GM23248 (cell line): ENCODE results near the gene UBL3. TPM values are rescaled to one million over a fixed set of nuclear protein-coding genes. Genes with fewer than 3 reads are reported as not detected.

Experiments
- DNase-seq: peaks from one replicate; pipeline ENCODE4 v3.0.0-alpha.2; 2015
- H2AFZ ChIP-seq: fragments of 200-600 bp; sonication (generic); 2 replicates; pipeline ENCODE4 v1.6.1; 2016; ENCODE audit warnings: antibody characterized with exemption
- H3F3A ChIP-seq: fragments of 200-600 bp; sonication (generic); 2 replicates; pipeline ENCODE4 v1.6.1; 2016; ENCODE audit warnings: mild to moderate bottlenecking, antibody characterized with exemption, mixed run types; ENCODE audit not compliant: insufficient read depth
- H3K27ac ChIP-seq: fragments of 200-600 bp; sonication (generic); 2 replicates; pipeline ENCODE4 v1.5.1; 2016; ENCODE audit warnings: mild to moderate bottlenecking
- H3K27me3 ChIP-seq: fragments of 200-600 bp; sonication (generic); replicated peaks from 2 replicates; pipeline ENCODE4 v1.6.1; 2016; ENCODE audit warnings: mild to moderate bottlenecking; ENCODE audit not compliant: insufficient read depth
- H3K36me3 ChIP-seq: fragments of 200-600 bp; sonication (generic); 2 replicates; pipeline ENCODE4 v1.6.1; 2016; ENCODE audit warnings: low read depth, mild to moderate bottlenecking
- H3K4me1 ChIP-seq: fragments of 200-600 bp; sonication (generic); 2 replicates; pipeline ENCODE4 v1.6.1; 2016; ENCODE audit warnings: mild to moderate bottlenecking; ENCODE audit not compliant: insufficient read depth
- H3K4me2 ChIP-seq: fragments of 200-600 bp; sonication (generic); one replicate; pipeline ENCODE4 v1.6.1; 2016; ENCODE audit warnings: mild to moderate bottlenecking; ENCODE audit not compliant: unreplicated experiment
- H3K4me3 ChIP-seq: fragments of 200-600 bp; sonication (generic); 2 replicates; pipeline ENCODE4 v1.5.1; 2016; ENCODE audit warnings: mild to moderate bottlenecking
- H3K79me2 ChIP-seq: fragments of 200-600 bp; sonication (generic); 2 replicates; pipeline ENCODE4 v1.6.1; 2016; ENCODE audit warnings: mild to moderate bottlenecking; ENCODE audit not compliant: insufficient read depth
- H3K9ac ChIP-seq: fragments of 200-600 bp; sonication (generic); 2 replicates; pipeline ENCODE4 v1.6.1; 2016; ENCODE audit warnings: mild to moderate bottlenecking
- H3K9me2 ChIP-seq: fragments of 200-600 bp; sonication (generic); 2 replicates; pipeline ENCODE4 v1.6.1; 2016; ENCODE audit warnings: mixed run types, mild to moderate bottlenecking, moderate library complexity; ENCODE audit not compliant: insufficient read depth
- H3K9me3 ChIP-seq: fragments of 200-600 bp; sonication (generic); one replicate; pipeline ENCODE4 v1.6.1; 2017; ENCODE audit warnings: low read depth
- H4K20me1 ChIP-seq: fragments of 200-600 bp; sonication (generic); 2 replicates; pipeline ENCODE4 v1.6.0; 2016; ENCODE audit not compliant: insufficient read depth
- EZH2 ChIP-seq: fragments of 200-600 bp; sonication (generic); IDR thresholded peaks from 2 replicates; pipeline ENCODE4 v1.6.1; 2018; ENCODE audit warnings: antibody characterized with exemption, mild to moderate bottlenecking; ENCODE audit not compliant: insufficient read depth, poor library complexity, severe bottlenecking
- EZH2phosphoT487 ChIP-seq: fragments of 200-600 bp; sonication (generic); IDR thresholded peaks from 2 replicates; pipeline ENCODE4 v1.6.1; 2018; ENCODE audit warnings: antibody characterized with exemption, moderate library complexity, mild to moderate bottlenecking, low read depth; ENCODE audit not compliant: insufficient read depth
- WGBS, 2 experiments: methylation state at CpG; one replicate each; pipeline ENCODE4 v1.1.6; 2015 to 2017; ENCODE audit warnings: low lambda C conversion rate in 2 of 2, low coverage in 1 of 2; ENCODE audit errors: missing lambda C conversion rate in 2 of 2; 5-methylcytosine and 5-hydroxymethylcytosine counted together
- in situ Hi-C: fragments of 300-500 bp; cut with MboI; formaldehyde crosslinking; loops from 2 replicates; pipeline ENCODE4 v1.15.0; 2020
- polyA plus RNA-seq: library from polyadenylated mRNA; unstranded; fragments of >200 nt; fragmentation: Nextera tagmentation; extraction: Ambion mirVana; gene quantifications from 2 replicates; pipeline ENCODE4 v1.2.1, GENCODE V29; 2016
- total RNA-seq: library from RNA; depleted of rRNA; stranded (reverse); fragments of >200 nt; shearing (Covaris generic); gene quantifications from 2 replicates; pipeline ENCODE4 v1.2.3, GENCODE V29; 2014

The UBL3 gene
- total and polyA plus RNA-seq, 2 experiments from 2014 or later: 85.8 to 99.3 TPM

DNA sequence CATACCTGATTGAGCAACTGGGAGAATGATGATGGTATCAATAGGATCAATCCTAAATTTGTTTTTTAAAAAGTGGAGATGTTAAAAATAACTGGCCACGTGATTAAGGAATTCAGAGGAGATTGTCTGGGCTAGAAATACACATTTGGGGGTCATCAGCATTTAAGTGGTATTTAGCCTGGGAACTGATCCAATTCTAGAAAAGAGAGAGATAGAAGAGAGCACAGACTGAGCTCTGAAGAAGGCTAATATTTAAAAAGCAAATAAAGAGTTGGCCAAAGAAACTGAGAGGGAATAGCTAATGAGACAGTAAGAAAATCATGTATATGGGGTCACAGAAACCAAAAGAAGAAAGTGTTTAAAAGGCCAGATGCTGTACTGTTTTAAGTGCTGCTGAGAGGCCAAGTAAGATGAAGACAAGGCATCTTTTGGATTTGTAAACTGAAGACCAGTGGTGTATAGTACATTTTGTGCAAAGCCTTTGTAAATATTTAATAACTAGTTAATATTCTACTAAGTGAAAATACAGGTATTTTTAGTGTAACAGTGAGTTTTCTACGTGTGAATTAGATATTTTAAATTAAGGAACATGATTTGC lies 40.2 kb downstream of the UBL3 start:
- Histone ChIP-seq H2AFZ (no peak overlapping the region), H3K27me3 (no peaks in the 10 kb centered on the region), H3F3A (peaks cover 32% of the 10 kb centered on the region), H3K27ac (no peak overlapping the region), H3K9ac (no peak overlapping the region), H3K79me2 (peaks cover 100% of the 10 kb centered on the region), H3K9me3 (no peaks in the 10 kb centered on the region), H3K36me3 (no peaks in the 10 kb centered on the region), H3K4me1 (peaks cover 51% of the 10 kb centered on the region), H3K4me2 (no peak overlapping the region), H3K9me2 (no peaks in the 10 kb centered on the region), H4K20me1 (peaks cover 60% of the 10 kb centered on the region; the same call in 1 of the 2 replicates), H3K4me3 (no peak overlapping the region)
- TF ChIP-seq EZH2 (no peak), EZH2phosphoT487 (no peak)
- in situ Hi-C loops: no loop called here
- WGBS, 2 experiments: 94 to 98% methylated on average over 2 of the region's 2 CpGs
- DNase-seq: no peak

- no peaks in the 10 kb centered on the region for H3K9me3 ChIP-seq
- no peak overlapping the region for H3K4me2 ChIP-seq
- H3K27me3 ChIP-seq: no peaks in the 10 kb centered on the region
- in situ Hi-C loops: no loop called here
- no peak overlapping the region for H3K9ac ChIP-seq
- DNase-seq: no peak
- no peak overlapping the region for H3K27ac ChIP-seq
- H3K9me2 ChIP-seq: no peaks in the 10 kb centered on the region
- H3K79me2 ChIP-seq: peaks cover 100% of the 10 kb centered on the region
- no peaks in the 10 kb centered on the region for H3K36me3 ChIP-seq
- H2AFZ ChIP-seq: no peak overlapping the region
- H3K4me3 ChIP-seq: no peak overlapping the region
- H4K20me1 ChIP-seq: peaks cover 63% of the 10 kb centered on the region; the same call in 1 of the 2 replicates
- no peak for TF ChIP-seq EZH2
- no peak for TF ChIP-seq EZH2phosphoT487
- H3F3A ChIP-seq: peaks cover 33% of the 10 kb centered on the region
- peaks cover 33% of the 10 kb centered on the region for H3K4me1 ChIP-seq
Measured at GRCh38 chr13:29808264-29808663, 42.2 kb downstream of the UBL3 start.

DNA sequence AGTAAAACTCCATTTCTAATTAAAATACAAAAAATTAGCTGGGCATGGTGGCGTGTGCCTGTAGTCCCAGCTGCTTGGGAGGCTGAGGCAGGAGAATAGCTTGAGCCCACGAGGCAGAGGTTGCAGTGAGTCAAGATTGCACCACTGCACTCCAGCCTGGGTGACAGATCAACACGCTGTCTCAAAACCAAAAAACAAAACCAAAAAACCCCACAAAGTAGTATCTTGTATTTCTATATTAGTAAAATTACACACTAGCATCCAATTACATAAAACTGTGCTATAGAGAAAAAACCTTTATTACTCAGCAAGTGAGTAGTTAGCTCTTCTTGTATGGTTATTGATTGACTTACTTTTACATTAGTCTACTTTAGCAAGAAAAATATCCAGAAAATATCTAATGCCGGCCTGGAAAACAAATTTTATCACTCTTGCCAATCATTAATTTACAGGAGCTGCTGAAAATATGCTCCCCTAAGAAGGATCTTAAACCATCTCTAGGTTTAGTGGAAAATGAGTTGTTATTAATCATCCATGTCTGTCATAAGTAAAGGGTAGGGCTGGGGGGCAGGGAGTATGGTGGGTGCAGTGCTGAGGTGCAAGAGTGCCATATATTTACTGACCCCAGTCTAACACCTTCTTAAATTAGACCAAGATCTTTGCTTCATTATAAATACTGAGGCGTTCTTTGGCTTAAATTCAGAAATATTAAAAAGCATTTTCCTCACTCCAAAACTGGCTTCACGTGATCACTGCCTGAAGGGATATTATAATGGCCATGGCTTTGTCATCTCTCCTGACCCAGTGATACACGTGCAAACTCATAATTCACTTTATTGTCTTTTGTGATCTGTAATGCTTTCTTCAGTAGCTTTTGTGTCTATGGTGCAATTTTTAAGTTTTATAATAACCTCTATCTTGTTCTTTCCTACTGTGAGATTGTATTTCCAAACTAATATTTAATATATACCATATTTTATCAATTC lies 44.1 kb downstream of the UBL3 start:
- no peak overlapping the region for H3K4me2 ChIP-seq
- no peak overlapping the region for H3K9ac ChIP-seq
- H3K9me3 ChIP-seq: no peaks in the 10 kb centered on the region
- no peaks in the 10 kb centered on the region for H3K9me2 ChIP-seq
- H3K27me3 ChIP-seq: no peaks in the 10 kb centered on the region
- H3K4me3 ChIP-seq: no peak overlapping the region
- H3K4me1 ChIP-seq: peaks cover 46% of the 10 kb centered on the region
- H3F3A ChIP-seq: peaks cover 31% of the 10 kb centered on the region
- H3K27ac ChIP-seq: no peak overlapping the region
- H4K20me1 ChIP-seq: peaks cover 69% of the 10 kb centered on the region; the same call in 1 of the 2 replicates
- no peak for DNase-seq
- 62 to 64% methylated on average over 7 of the region's 7 CpGs for WGBS, 2 experiments
- H3K79me2 ChIP-seq: peaks cover 100% of the 10 kb centered on the region
- TF ChIP-seq EZH2 (no peak), EZH2phosphoT487 (no peak)
- in situ Hi-C loops: no loop called here
- H3K36me3 ChIP-seq: no peaks in the 10 kb centered on the region
- no peak overlapping the region for H2AFZ ChIP-seq

DNA sequence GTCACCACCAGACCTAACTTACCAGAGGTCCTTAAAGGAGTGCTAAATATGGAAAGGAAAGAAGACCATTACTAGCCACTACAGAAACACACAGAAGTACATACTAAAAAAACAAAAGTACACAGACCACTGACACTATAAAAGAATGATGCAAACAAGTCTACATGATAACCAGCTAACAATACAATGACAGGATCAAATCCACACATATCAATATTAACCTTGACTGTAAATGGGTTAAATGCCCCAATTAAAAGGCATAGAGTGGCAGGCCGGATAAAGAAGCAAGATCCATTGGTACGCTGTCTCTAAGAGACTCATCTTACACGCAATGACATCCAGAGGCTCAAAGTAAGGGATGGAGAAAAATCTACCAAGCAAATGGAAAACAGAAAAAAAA lies 47.2 kb downstream of the UBL3 start:
- H4K20me1 ChIP-seq: peaks cover 60% of the 10 kb centered on the region; the same call in 1 of the 2 replicates
- in situ Hi-C loops: no loop called here
- no peak overlapping the region for H3K9ac ChIP-seq
- H3K4me1 ChIP-seq: peaks cover 46% of the 10 kb centered on the region
- H3K27me3 ChIP-seq: no peaks in the 10 kb centered on the region
- H3K9me2 ChIP-seq: no peaks in the 10 kb centered on the region
- H3K4me3 ChIP-seq: no peak overlapping the region
- peak overlapping the region; percentile 63 for H3K27ac ChIP-seq
- no peaks in the 10 kb centered on the region for H3K36me3 ChIP-seq
- peaks cover 100% of the 10 kb centered on the region for H3K79me2 ChIP-seq
- peaks cover 23% of the 10 kb centered on the region for H3F3A ChIP-seq
- no peak overlapping the region for H2AFZ ChIP-seq
- no peaks in the 10 kb centered on the region for H3K9me3 ChIP-seq
- WGBS, 2 experiments: 69 to 75% methylated on average over 3 of the region's 3 CpGs
- peak overlapping the region; percentile 56 for H3K4me2 ChIP-seq
- no peak for DNase-seq
- TF ChIP-seq EZH2phosphoT487 (no peak), EZH2 (no peak)
